ENCODE measurements around the gene SOX13. TPM values are rescaled to one million over a fixed set of nuclear protein-coding genes. Genes with fewer than 3 reads are reported as not detected.

SOX13 gene
- total and polyA plus RNA-seq, 2 of the 4 experiments (the other 2 are of a cell fraction): 0.54 to 3.5 TPM

DNA sequence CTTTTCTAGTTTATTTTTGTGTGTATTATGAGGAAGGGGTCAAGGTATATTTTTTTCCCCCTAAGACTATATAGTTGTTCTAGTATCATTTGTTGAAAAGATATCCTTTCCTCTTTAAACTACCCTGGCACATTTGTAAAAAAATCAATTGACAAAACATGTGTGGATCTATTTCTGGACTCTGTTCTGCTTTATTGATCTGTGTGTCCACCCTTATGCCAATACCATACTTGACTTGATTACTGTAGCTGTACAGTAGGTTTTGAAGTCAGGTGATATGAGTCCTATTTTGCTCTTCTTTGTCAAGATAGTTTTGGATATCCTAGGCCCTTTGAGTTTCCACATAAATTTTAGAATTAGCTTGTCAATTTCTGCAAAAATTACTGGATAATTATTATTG lies 21.2 kb upstream of the SOX13 start:
- no peak overlapping the region for H2BK15ac ChIP-seq (ENCODE audit: low read depth, low read length)
- H3K9me3 ChIP-seq (ENCODE audit: control insufficient read depth, insufficient read depth, low read length): no peaks in the 10 kb centered on the region
- no peak overlapping the region for H2BK120ac ChIP-seq (ENCODE audit: low read depth, low read length)
- no peak overlapping the region for H3K4ac ChIP-seq (ENCODE audit: low read depth, low read length)
- H3K23ac ChIP-seq (ENCODE audit: low read depth, low read length): no peak overlapping the region
- no peak overlapping the region for H2BK20ac ChIP-seq (ENCODE audit: low read depth, low read length)
- H3K9me1 ChIP-seq (ENCODE audit: insufficient read depth, low read length): no peaks in the 10 kb centered on the region
- H4K20me1 ChIP-seq (ENCODE audit: insufficient read depth, low read length): no peaks in the 10 kb centered on the region
- H3K4me1 ChIP-seq (ENCODE audit: control insufficient read depth, insufficient read depth, low read length): no peaks in the 10 kb centered on the region
- H3K14ac ChIP-seq (replicated peaks; ENCODE audit: low read depth, low read length): no peak overlapping the region
- no peak overlapping the region for H3K4me2 ChIP-seq (ENCODE audit: low read depth, low read length)
- TF ChIP-seq MAZ (IDR thresholded peaks at IDR 0.05; ENCODE audit: borderline replicate concordance, low read depth, low read length): no peak
- TF ChIP-seq ELK1 (IDR thresholded peaks at IDR 0.05; ENCODE audit: borderline replicate concordance, low read depth, low read length): no peak
- TF ChIP-seq RAD21 (IDR thresholded peaks at IDR 0.05; ENCODE audit: low read length): no peak
- no peak for TF ChIP-seq RFX5 (IDR thresholded peaks at IDR 0.05; ENCODE audit: low read depth, low read length)
- no peak for TF ChIP-seq USF2 (IDR thresholded peaks at IDR 0.05; ENCODE audit: low read depth, low read length)
- no peak for TF ChIP-seq CHD1 (IDR thresholded peaks at IDR 0.05; ENCODE audit: low read depth, low read length)
- TF ChIP-seq MAFK (IDR thresholded peaks at IDR 0.05; ENCODE audit: low read depth, low read length): no peak
- no peak for TF ChIP-seq CEBPB (IDR thresholded peaks at IDR 0.05; ENCODE audit: low read depth, low read length)
- TF ChIP-seq MXI1 (IDR thresholded peaks at IDR 0.05; ENCODE audit: borderline replicate concordance, low read depth, low read length): no peak
- TF ChIP-seq FOS (IDR thresholded peaks at IDR 0.05; ENCODE audit: low read depth, low read length): no peak
- no peak for TF ChIP-seq RCOR1 (IDR thresholded peaks at IDR 0.05; ENCODE audit: insufficient replicate concordance, low read length)
- no peak for TF ChIP-seq SMC3 (IDR thresholded peaks at IDR 0.05; ENCODE audit: low read depth, low read length)
- TF ChIP-seq POLR2A (IDR thresholded peaks at IDR 0.05; ENCODE audit: low read depth, low read length): no peak
- TF ChIP-seq BHLHE40 (IDR thresholded peaks at IDR 0.05; ENCODE audit: low read depth, low read length): no peak
- TF ChIP-seq NFE2L2 (IDR thresholded peaks at IDR 0.05; ENCODE audit: low read depth, low read length): no peak
- TF ChIP-seq, protein P1, sequence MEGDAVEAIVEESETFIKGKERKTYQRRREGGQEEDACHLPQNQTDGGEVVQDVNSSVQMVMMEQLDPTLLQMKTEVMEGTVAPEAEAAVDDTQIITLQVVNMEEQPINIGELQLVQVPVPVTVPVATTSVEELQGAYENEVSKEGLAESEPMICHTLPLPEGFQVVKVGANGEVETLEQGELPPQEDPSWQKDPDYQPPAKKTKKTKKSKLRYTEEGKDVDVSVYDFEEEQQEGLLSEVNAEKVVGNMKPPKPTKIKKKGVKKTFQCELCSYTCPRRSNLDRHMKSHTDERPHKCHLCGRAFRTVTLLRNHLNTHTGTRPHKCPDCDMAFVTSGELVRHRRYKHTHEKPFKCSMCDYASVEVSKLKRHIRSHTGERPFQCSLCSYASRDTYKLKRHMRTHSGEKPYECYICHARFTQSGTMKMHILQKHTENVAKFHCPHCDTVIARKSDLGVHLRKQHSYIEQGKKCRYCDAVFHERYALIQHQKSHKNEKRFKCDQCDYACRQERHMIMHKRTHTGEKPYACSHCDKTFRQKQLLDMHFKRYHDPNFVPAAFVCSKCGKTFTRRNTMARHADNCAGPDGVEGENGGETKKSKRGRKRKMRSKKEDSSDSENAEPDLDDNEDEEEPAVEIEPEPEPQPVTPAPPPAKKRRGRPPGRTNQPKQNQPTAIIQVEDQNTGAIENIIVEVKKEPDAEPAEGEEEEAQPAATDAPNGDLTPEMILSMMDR (conservative IDR thresholded peaks at IDR 0.05; ENCODE audit: low read depth, low read length): no peak
- no peak overlapping the region for H2AK9ac ChIP-seq (replicated peaks; ENCODE audit: low read depth, low read length, poor library complexity)
- H3K27me3 ChIP-seq (ENCODE audit: control insufficient read depth, insufficient read depth, low read length): peaks cover 2% of the 10 kb centered on the region; the same call in 1 of the 2 replicates
- no TSS peak for BruUV-seq (replicated peaks)
- no peak overlapping the region for H4K5ac ChIP-seq (ENCODE audit: low read depth, low read length)
- no peak overlapping the region for H2BK5ac ChIP-seq (ENCODE audit: low read depth, low read length, poor library complexity, severe bottlenecking)
- intact Hi-C loops (cut with micrococcal nuclease) (no loop called here), in situ Hi-C loops (cut with MboI; ENCODE audit: low sequenced_read_pairs) (no loop called here), dilution Hi-C loops (cut with HindIII; ENCODE audit: low sequenced_read_pairs, unreplicated experiment) (no loop called here)
- CTCF ChIA-PET: interaction anchor here (0.6 kb wide), 1 partner anchor 711 kb away, joined by 5 read pairs; no protein-coding TSS in a partner anchor
- H4K91ac ChIP-seq (ENCODE audit: insufficient read depth, low read depth, low read length): no peak overlapping the region
- no peak overlapping the region for H3K27ac ChIP-seq (ENCODE audit: insufficient read depth, low read length)
- no peak overlapping the region for H2AFZ ChIP-seq (replicated peaks; ENCODE audit: low read length, poor library complexity)
- POLR2A ChIA-PET (ENCODE audit: unreplicated experiment): no interaction called here
- H3K56ac ChIP-seq (ENCODE audit: extremely low read depth, insufficient read depth, low read length): no peak overlapping the region
- no peak overlapping the region for H4K8ac ChIP-seq (ENCODE audit: low read depth in 2 of 2, low read length in 2 of 2)
- ATAC-seq (ENCODE audit: low read depth): no peak
- no peaks in the 10 kb centered on the region for H3K36me3 ChIP-seq (ENCODE audit: control insufficient read depth, insufficient read depth, low read length)
- no peak overlapping the region for H3K9ac ChIP-seq (ENCODE audit: low read depth, low read length)
- no peaks in the 10 kb centered on the region for H3K79me1 ChIP-seq (ENCODE audit: low read depth in 1 of 2, low read length in 2 of 2)
- H3K18ac ChIP-seq (ENCODE audit: low read depth, low read length): no peak overlapping the region
- H2AK5ac ChIP-seq (ENCODE audit: low read depth, low read length): no peak overlapping the region
- no peak overlapping the region for H3K4me3 ChIP-seq (ENCODE audit: insufficient read depth, low read depth, low read length)
- DNase-seq: no peak
